ENCODE data around the gene NGRN.

Gene NGRN

DNA sequence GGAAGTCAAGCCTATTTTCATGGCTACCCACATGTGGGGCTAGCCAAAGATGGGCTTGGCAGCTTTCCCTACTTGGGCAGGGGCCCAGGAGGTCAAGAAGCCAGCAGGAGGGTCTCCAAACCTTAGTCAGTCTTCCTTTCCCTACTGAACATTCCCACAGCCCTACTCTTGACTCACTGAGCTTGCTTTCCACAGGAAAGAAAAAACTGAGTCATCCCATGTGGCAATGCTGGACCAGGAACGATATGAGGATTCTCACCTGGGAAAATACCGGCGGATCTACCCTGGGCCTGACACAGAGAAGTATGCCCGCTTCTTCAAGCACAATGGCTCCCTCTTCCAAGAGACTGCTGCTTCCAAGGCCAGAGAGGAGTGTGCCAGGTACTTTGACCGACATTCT, 3.7 kb upstream of the NGRN start:
- ChIA-PET CTCF (interaction anchor here (0.6 to 0.8 kb wide), 4 partner anchors 10 to 439 kb away, joined by 3 to 6 read pairs (median 6); no protein-coding TSS in a partner anchor), POLR2A (ENCODE audit: low non-redundant PET) (interaction anchor here (1.6 to 2.0 kb wide), 2 partner anchors 10 to 28 kb away, joined by 4 to 7 read pairs; partner anchors contain the start of genes CIB1 and GDPGP1)
- H3K27ac ChIP-seq: peak overlapping the region; percentile 72
- peak; percentile 81 for DNase-seq (ENCODE audit: low spot score)
- TF ChIP-seq, protein P1, sequence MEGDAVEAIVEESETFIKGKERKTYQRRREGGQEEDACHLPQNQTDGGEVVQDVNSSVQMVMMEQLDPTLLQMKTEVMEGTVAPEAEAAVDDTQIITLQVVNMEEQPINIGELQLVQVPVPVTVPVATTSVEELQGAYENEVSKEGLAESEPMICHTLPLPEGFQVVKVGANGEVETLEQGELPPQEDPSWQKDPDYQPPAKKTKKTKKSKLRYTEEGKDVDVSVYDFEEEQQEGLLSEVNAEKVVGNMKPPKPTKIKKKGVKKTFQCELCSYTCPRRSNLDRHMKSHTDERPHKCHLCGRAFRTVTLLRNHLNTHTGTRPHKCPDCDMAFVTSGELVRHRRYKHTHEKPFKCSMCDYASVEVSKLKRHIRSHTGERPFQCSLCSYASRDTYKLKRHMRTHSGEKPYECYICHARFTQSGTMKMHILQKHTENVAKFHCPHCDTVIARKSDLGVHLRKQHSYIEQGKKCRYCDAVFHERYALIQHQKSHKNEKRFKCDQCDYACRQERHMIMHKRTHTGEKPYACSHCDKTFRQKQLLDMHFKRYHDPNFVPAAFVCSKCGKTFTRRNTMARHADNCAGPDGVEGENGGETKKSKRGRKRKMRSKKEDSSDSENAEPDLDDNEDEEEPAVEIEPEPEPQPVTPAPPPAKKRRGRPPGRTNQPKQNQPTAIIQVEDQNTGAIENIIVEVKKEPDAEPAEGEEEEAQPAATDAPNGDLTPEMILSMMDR (conservative IDR thresholded peaks at IDR 0.05; ENCODE audit: low read depth): no peak

DNA sequence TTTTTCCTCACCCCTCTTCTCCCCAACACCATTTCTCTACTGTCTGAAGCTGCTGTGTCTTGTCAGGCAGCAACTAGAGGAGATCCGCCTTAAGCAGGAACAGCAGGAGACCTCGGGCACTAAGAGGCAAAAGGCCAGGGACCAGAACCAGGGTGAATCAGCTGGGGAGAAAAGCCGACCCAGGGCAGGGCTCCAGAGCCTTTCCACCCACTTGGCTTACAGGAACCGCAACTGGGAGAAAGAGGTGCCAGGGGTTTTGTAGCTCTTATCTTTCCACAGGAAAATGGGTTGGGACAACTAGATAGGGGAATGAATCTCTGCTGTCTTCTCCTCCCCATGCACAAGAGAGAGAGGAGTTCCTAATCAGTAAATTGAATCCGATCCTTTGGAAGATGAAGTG, 3.0 kb upstream of the NGRN start:
- TF ChIP-seq, protein P1 (conservative IDR thresholded peaks at IDR 0.05; ENCODE audit: low read depth): no peak
- CTCF ChIA-PET: interaction anchor here (0.7 to 0.8 kb wide), 2 partner anchors 41 to 119 kb away, joined by 3 to 5 read pairs; no protein-coding TSS in a partner anchor
- no peak for DNase-seq (ENCODE audit: low spot score)
- H3K27ac ChIP-seq: peak overlapping the region; percentile 72
- POLR2A ChIA-PET (ENCODE audit: low non-redundant PET): interaction anchor here (1.6 to 2.0 kb wide), 2 partner anchors 10 to 28 kb away, joined by 4 to 7 read pairs; partner anchors contain the start of genes CIB1 and GDPGP1

DNA sequence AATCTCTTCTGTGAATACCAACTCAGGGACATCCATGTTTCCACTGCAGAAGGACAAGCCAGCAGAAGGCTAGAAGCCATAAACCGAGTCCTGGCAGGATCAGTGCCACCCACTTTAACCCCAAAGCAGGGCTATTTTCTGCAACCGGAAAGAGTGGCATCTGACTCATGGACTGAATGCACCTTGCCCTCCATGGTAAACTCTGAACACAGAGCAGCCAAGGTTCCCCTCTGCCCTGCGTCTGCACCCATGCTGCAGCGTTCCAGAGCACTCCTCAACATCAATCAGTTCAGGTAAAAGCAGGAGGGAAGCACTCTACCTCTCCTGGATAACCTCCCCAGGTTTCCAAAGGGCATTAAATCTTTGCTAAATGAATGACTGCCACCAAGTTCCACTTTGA, 801 bp upstream of the NGRN start:
- H3K27ac ChIP-seq: peak overlapping the region; percentile 95
- TF ChIP-seq, protein P1 (conservative IDR thresholded peaks at IDR 0.05; ENCODE audit: low read depth): no peak
- DNase-seq (ENCODE audit: low spot score): peak; percentile 36
- ChIA-PET POLR2A (ENCODE audit: low non-redundant PET) (no interaction called here), CTCF (no interaction called here)

DNA sequence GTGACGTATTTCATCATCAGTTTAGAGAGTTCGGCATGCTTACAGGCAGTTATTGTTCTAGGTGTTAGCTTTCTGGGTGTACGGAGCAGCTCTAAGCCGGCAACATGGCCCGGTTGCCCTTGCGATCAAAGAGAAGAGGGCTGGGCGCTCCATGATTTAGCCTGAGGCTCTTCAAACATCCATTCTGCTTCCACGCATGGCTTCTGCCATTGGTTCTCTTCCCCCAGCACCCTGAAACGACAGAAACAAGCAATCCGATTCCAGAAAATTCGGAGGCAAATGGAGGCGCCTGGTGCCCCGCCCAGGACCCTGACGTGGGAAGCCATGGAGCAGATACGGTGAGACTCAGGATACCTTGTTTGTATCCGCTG, 574 bp downstream of the NGRN start:
- peak overlapping the region; percentile 95 for H3K27ac ChIP-seq
- peak; percentile 44 for DNase-seq (ENCODE audit: low spot score)
- ChIA-PET POLR2A (ENCODE audit: low non-redundant PET) (interaction anchor here (0.6 kb wide), 1 partner anchor 26 kb away, joined by 3 read pairs; no protein-coding TSS in a partner anchor), CTCF (interaction anchor here (0.6 kb wide), 1 partner anchor 621 kb away, joined by 6 read pairs; no protein-coding TSS in a partner anchor)
- TF ChIP-seq, protein P1 (conservative IDR thresholded peaks at IDR 0.05; ENCODE audit: low read depth): no peak

DNA sequence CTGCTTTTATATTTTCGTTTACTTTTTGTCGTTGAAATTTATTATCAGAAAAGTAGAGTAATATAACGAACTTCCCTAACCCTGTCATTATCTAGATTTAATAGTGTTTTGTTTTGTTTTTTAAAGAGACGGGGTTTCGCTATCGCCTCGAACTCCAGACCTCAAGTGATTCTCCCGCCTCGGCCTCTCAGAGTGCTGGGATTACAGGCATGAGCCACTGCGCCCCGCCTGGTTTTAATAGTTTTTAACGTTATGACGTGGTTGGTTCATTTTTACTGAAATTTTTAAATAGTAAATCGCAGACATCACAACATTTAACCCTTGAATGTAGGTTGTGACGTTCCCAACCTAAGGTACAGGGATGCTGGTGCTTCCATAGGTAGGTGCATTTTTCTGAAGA, 1.0 kb downstream of the NGRN start:
- CTCF ChIA-PET: interaction anchor here (0.6 kb wide), 1 partner anchor 620 kb away, joined by 6 read pairs; no protein-coding TSS in a partner anchor
- DNase-seq (ENCODE audit: low spot score): no peak
- TF ChIP-seq, protein P1 (conservative IDR thresholded peaks at IDR 0.05; ENCODE audit: low read depth): no peak
- POLR2A ChIA-PET (ENCODE audit: low non-redundant PET): no interaction called here
- peak overlapping the region; percentile 95 for H3K27ac ChIP-seq

DNA sequence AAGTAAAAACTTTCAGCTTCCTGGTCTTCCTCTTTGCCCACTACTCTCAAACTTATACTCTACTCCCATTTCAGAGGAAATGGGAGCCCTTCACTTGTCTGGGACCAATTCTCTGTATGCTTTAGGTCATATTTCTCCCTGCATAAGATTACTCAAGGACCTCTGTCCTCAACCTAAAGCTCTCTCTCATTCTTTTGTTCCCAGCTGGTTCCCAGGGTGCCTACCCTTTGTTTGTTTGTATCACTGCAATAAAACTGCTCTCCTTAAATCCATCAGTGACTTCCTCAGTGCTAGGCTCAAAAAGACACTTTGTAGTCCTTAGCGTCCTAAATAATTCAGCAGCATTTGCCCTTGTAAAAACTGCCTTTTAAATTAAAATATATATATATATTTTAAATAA, 2.9 kb downstream of the NGRN start:
- H3K27ac ChIP-seq: no peak overlapping the region
- CTCF ChIA-PET: interaction anchor here (0.6 to 1.4 kb wide), 2 partner anchors 25 to 153 kb away, joined by 3 to 4 read pairs; no protein-coding TSS in a partner anchor
- POLR2A ChIA-PET (ENCODE audit: low non-redundant PET): interaction anchor here (0.7 kb wide), 1 partner anchor 565 kb away, joined by 5 read pairs; no protein-coding TSS in a partner anchor
- no peak for DNase-seq (ENCODE audit: low spot score)
- TF ChIP-seq, protein P1 (conservative IDR thresholded peaks at IDR 0.05; ENCODE audit: low read depth): no peak

All from RWPE1 (cell line).